Islet of Langerhans (tissue), 1 donor: ENCODE measurements around the gene SSTR5.

Experiments
- FAIRE-seq: peaks from one replicate; lab custom pipeline; 2011; peaks lifted over from hg19 to GRCh38; lab: Jason Lieb, UNC

Gene SSTR5

GRCh38 chr16:1125471-1125870 lies 52.9 kb downstream of the SSTR5 start:
- FAIRE-seq = no peak

- FAIRE-seq = no peak
Measured at GRCh38 chr16:1126044-1126443, 53.5 kb downstream of the SSTR5 start.

GRCh38 chr16:1126586-1126985 lies 54.0 kb downstream of the SSTR5 start:
- FAIRE-seq = no peak

- no peak for FAIRE-seq
Measured at GRCh38 chr16:1127101-1127500, 54.6 kb downstream of the SSTR5 start.

GRCh38 chr16:1127971-1128715 lies 55.6 kb downstream of the SSTR5 start:
- no peak for FAIRE-seq

GRCh38 chr16:1129106-1129960 lies 56.8 kb downstream of the SSTR5 start:
- FAIRE-seq = no peak

- FAIRE-seq = no peak
Measured at GRCh38 chr16:1130382-1130781, 57.8 kb downstream of the SSTR5 start.
